TTC549 (cell line): Measurements from ENCODE around the gene CMTM1.

Experiments used
- FAIRE-seq: peaks from 2 replicates; lab custom pipeline; 2012; peaks lifted over from hg19 to GRCh38; lab: Jason Lieb, UNC

The CMTM1 gene

GRCh38 chr16:66539623-66540469 is 26.4 kb upstream of the CMTM1 start:
- no peak for FAIRE-seq

- no peak for FAIRE-seq
Measured at GRCh38 chr16:66541388-66542355, 24.6 kb upstream of the CMTM1 start.

GRCh38 chr16:66542396-66542795 is 23.8 kb upstream of the CMTM1 start:
- FAIRE-seq, result no peak

GRCh38 chr16:66543541-66543940 is 22.7 kb upstream of the CMTM1 start:
- FAIRE-seq, result no peak

DNA sequence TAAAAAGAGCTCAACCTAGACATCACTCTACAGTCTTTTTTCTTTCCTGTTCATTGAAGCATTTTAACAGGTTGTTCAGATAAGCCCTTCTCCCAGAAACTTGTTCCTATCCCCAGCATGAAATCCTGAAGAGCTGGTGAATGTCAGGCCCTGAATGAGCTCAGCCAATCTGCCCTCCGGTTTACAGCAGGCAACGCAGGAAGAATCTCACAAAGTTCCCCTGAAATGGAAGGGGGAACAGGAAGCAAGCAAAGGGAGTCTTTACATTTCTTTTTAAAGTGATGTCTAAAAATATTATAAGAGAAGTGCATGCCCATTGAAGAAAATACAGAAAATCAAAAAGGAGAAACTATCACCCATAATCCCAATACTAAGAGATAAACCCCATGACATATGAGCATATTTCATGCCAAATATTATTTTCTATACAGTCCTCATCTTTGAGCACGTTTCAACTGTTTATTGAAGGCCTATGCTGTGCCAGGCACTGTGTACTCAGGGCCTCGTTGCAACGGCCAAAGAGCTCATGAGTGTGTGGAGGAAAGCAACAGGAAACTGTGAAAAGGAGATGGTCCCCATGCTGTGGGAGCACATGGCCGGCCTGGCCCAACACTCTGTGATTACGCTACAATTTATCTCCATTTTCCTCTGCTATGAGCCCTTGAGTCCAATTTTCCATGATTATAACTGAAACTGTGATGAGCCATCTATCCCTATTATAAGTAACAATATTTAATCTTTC is 22.1 kb upstream of the CMTM1 start:
- FAIRE-seq, result no peak

- no peak for FAIRE-seq
Measured at GRCh38 chr16:66547101-66547989, 18.9 kb upstream of the CMTM1 start.

DNA sequence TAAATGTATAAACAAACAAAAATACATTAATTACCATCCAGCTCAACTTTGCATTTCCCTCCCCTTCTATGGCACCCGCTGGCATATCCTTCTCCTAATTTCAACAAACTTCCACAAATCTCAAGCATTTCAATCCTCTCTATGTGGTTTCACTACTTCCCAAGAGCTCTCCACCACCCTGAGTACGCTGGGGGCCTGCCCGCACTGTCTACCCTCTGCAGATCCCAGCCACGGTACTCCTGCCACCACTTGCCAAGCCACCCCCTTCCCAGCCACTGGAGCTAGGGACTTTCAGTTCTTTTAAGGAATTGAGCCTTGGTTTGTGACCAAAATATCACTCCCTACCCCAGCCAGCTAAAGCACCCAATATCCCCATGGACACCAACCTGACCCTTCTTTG is 18.2 kb upstream of the CMTM1 start:
- no peak for FAIRE-seq

- no peak for FAIRE-seq
Measured at GRCh38 chr16:66548868-66549267, 17.4 kb upstream of the CMTM1 start.

DNA sequence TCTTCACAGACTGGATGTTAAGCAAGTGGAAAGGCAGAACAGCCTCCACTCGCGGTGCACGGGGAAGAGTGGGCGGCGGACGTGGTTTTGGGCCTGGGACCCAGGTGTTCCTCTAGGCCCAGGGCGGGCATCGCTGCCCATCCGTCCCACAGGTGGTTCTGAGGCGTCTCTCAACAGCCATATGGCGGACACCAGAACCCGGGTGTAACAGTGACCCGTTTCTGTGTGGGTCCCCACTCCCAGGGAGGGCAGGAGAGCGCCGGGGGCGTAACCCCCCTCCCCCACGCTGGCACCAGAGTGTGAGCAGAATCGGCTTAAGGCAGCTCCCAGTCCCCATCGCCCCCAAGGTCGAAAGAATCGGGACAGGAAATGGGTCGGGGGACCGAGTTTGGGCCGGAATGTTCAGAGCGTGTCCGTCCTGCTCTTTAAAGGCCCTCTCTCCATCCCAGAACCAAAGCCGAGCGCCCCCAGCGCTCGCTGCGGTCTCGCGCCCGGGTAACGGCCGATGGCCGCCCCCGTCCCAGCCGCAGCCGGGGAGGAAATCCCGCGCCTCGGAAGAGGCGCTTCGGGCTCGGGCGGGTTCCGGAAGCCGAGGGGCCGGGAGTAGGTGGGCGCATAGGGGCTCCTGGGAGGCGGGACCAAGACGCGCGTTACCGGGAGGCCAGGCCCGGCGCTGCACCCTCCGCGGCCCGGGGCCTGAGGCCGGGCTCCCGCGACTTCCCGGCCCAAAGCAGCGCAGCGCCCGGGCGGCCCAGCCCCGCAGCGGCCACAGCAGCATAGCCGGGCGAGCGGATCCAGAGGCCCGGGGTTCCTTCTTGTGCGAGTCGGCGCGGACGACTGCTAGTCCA is 16.7 kb upstream of the CMTM1 start, which contains the start of gene TK2:
Gene TK2 (minus strand): TSS at position 839 of the 848 bp plus-strand sequence. CDS start 61 bp downstream, at position 778.
- no peak for FAIRE-seq

DNA sequence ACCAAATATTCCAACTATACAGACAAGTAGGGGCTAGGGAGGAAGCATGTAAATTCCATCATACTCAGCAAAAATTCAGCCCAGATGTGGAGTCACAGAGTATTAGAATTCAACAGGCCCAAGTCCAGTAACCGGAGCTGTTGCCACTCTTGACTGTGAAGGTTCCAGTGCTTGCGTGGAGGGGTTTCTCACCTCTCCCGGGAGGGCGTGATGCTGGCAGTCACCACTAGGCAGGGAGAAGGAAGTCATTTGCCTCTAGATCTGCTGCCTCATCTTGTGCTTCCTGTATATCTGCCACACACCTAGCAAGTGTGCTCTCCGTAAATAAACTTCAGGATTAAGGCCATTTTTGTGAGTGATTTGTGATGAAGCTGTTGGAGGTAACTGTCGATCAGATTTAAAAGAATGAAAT is 14.9 kb upstream of the CMTM1 start:
- no peak for FAIRE-seq

- no peak for FAIRE-seq
Measured at GRCh38 chr16:66551788-66552285, 14.4 kb upstream of the CMTM1 start.

- no peak for FAIRE-seq
Measured at GRCh38 chr16:66552286-66553177, 13.7 kb upstream of the CMTM1 start, which contains the start of gene CKLF. CKLF (plus strand) TSS chr16:66552576; CDS start chr16:66552716, 140 bp downstream.

DNA sequence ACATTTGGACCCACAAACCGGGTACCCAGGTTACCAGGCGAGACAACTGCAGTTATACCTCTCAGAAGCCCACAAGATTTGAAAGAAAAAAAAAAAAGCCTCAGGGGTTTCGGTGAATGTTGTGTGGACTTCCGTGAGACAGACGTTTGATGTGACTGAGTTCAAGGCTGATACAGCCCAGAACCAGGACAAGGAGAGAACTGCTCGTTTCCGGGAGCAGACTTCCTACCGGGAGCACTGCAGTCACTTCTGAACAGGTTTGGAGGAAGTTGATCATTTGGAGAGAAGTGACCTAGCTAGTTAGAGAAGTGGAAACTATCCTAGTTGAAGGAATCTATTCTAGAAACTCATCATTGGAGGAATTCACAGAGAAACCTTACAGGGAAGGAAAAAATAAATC is 13.0 kb upstream of the CMTM1 start:
- no peak for FAIRE-seq

DNA sequence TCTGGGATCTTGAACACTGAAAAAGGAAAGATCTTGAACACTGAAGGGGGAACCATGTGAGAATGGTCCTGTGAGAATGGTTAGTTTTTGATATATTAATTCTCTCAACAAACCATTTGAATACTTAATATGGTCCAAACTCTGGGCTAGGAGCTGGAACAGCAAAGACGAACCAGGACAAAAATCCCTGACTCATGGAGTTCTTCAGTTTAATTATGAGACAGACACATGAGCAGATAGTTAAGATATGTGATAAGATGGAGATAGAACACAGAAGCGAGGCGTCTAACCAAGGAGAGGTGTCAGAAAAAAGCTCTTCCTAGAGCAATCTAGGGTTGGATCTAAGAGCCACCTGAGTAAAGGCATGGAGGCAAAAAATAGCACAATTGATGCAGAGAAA is 12.2 kb upstream of the CMTM1 start:
- FAIRE-seq, result no peak

DNA sequence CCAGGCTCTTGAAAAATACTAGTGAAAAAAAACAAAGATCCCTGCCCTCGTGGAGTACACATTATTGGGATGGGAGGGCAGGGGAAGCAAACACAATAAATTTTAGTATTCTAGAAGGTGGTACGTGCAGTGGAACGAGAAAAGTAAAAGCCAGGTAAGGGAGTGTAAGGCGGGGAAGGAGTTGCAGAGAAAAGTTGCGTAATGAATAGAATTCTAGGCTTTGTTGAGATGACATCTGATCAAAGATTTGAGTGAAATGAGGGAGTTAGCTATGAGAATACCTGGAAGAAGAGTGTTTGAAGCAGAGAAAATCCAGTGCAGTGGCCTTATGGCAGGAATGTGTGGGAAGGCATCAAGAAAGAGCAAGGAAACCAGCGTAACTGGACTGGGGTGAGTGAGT is 11.7 kb upstream of the CMTM1 start:
- no peak for FAIRE-seq

DNA sequence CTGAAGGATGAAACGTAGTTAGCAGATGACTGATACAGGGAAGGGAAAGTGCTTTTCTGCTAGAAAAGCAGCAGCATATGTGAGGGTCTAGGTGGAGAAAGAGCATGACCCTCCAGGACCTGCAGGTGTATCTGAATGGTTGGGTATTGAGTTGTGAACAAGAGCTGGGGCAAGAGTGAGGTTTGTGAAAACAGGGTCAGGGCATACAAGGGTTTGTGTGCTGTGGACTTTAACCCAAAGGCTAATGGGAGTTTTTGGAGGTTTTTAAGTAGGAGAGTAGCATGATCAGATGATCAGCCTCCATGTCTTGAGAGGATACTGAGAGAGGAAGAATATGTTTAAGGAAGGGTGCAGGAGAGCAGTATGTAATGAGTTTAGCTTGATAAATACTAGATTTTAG is 6.1 kb upstream of the CMTM1 start:
- FAIRE-seq, result no peak

DNA sequence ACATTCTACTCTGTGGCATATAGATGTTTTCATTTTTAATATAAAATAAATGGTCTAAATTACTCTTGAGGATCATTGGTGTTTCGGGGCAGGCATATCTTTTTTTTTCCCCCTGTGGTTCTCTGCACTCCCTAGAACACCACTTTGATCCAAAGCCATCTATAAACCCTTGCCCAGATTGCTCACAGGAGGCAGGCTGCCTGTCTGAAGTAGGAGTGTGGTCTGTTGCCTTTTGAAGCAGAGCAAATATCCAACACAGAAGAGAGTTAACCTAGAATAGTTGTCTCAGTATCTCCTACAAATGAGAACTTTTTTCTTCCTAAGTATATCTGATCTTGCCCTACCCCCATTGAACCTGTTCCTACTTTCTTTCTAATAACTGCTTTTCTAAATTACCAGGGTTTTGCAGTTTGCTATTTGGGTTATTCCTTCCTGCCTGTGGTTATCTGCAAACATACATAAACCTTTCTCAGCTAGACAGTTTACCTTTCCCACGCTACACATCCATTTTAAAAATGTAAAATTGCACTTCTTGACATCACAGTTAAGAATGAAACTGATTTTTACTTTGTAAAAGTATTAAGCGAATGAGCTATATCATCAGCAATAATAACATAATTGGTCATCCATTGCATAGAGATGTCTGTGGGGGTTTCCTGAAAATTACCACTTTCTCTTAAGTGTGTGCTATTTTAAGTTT is 4.7 kb upstream of the CMTM1 start:
- no peak for FAIRE-seq

- FAIRE-seq, result no peak
Measured at GRCh38 chr16:66562409-66562808, 3.8 kb upstream of the CMTM1 start.
